NCI-H345 (cell line): Measurements from ENCODE around the gene SAA2.
"Not testable (repeated sequence)": the region's sequence is repeated elsewhere in the genome, so short reads cannot be mapped to it uniquely, and the experiment has no call there.

Experiments
- DNase-seq: peaks from one replicate; lab custom pipeline; 2025; lab: John Stamatoyannopoulos, UW

Gene SAA2

GRCh38 chr11:18247191-18247581, 1.3 kb downstream of the SAA2 start:
- DNase-seq: not testable (repeated sequence)

GRCh38 chr11:18246379-18247190, 1.9 kb downstream of the SAA2 start:
- DNase-seq: not testable (repeated sequence)

GRCh38 chr11:18245396-18245795, 3.1 kb downstream of the SAA2 start:
- no peak for DNase-seq

- DNase-seq: peak; percentile 7
Measured at GRCh38 chr11:18243783-18244362, 4.6 kb downstream of the SAA2 start.

GRCh38 chr11:18239655-18240054, 8.8 kb downstream of the SAA2 start:
- DNase-seq: no peak

- DNase-seq: no peak
Measured at GRCh38 chr11:18236664-18237356, 11.7 kb downstream of the SAA2 start, which contains the start of gene SAA4. TSS of gene SAA4 (minus strand) at chr11:18236802. CDS start at chr11:18235926, 876 bp downstream.

GRCh38 chr11:18235394-18236334, 12.8 kb downstream of the SAA2 start:
- no peak for DNase-seq

- no peak for DNase-seq
Measured at GRCh38 chr11:18233912-18234311, 14.6 kb downstream of the SAA2 start.

GRCh38 chr11:18230859-18231258, 17.6 kb downstream of the SAA2 start:
- no peak for DNase-seq

GRCh38 chr11:18229501-18229900, 19.0 kb downstream of the SAA2 start:
- DNase-seq: no peak

GRCh38 chr11:18225913-18226312, 22.6 kb downstream of the SAA2 start:
- DNase-seq: no peak

- DNase-seq: no peak
Measured at GRCh38 chr11:18223591-18224387, 24.7 kb downstream of the SAA2 start.

- no peak for DNase-seq
Measured at GRCh38 chr11:18222814-18223421, 25.6 kb downstream of the SAA2 start.

- no peak for DNase-seq
Measured at GRCh38 chr11:18221274-18221876, 27.1 kb downstream of the SAA2 start.

GRCh38 chr11:18209058-18209457, 39.4 kb downstream of the SAA2 start:
- no peak for DNase-seq

GRCh38 chr11:18204771-18205170, 43.7 kb downstream of the SAA2 start:
- no peak for DNase-seq

GRCh38 chr11:18204220-18204619, 44.2 kb downstream of the SAA2 start:
- DNase-seq: no peak

GRCh38 chr11:18203723-18204122, 44.7 kb downstream of the SAA2 start:
- peak; percentile 36 for DNase-seq

- not testable (repeated sequence) for DNase-seq
Measured at GRCh38 chr11:18197738-18198137, 50.7 kb downstream of the SAA2 start.

GRCh38 chr11:18196532-18196931, 51.9 kb downstream of the SAA2 start:
- no peak for DNase-seq
